NCI-H2196 treated with DMSO at 0.1 percent for 48 hours (cell line): ENCODE data around the gene ITGA2B.
A peak's percentile ranks its signal among the peaks of the same experiment; 100 is the strongest.
"Not testable (repeated sequence)": the region's sequence is repeated elsewhere in the genome, so short reads cannot be mapped to it uniquely, and the experiment has no call there.

Experiments
- DNase-seq: peaks from one replicate; lab custom pipeline; 2025; ENCODE audit not compliant: unreplicated experiment; lab: John Stamatoyannopoulos, UW

ITGA2B gene

GRCh38 chr17:44333371-44333770, 56.1 kb downstream of the ITGA2B start:
- no peak for DNase-seq

GRCh38 chr17:44331249-44331760, 58.1 kb downstream of the ITGA2B start:
- peak; percentile 59 for DNase-seq

- not testable (repeated sequence) for DNase-seq
Measured at GRCh38 chr17:44330263-44330662, 59.2 kb downstream of the ITGA2B start.

- not testable (repeated sequence) for DNase-seq
Measured at GRCh38 chr17:44329516-44329915, 59.9 kb downstream of the ITGA2B start.

- no peak for DNase-seq
Measured at GRCh38 chr17:44327715-44328449, 61.6 kb downstream of the ITGA2B start.

GRCh38 chr17:44326861-44327444, 62.5 kb downstream of the ITGA2B start:
- peak; percentile 96 for DNase-seq

GRCh38 chr17:44324571-44325275, 64.7 kb downstream of the ITGA2B start, which contains the start of gene SLC25A39:
TSS of gene SLC25A39 (minus strand) at chr17:44324823. CDS start at chr17:44323562, 1,261 bp downstream.
- peak; percentile 85 for DNase-seq

GRCh38 chr17:44324092-44324570, 65.3 kb downstream of the ITGA2B start:
- DNase-seq, result no peak

- DNase-seq, result no peak
Measured at GRCh38 chr17:44323359-44324091, 65.9 kb downstream of the ITGA2B start.

- no peak for DNase-seq
Measured at GRCh38 chr17:44322236-44322895, 67.1 kb downstream of the ITGA2B start.
